SU-DHL-6 (cell line): ENCODE measurements around the gene PHF23.

Experiments
- EZH2phosphoT487 ChIP-seq: fragments of 200-600 bp; sonication (generic), shearing (Covaris generic); conservative IDR thresholded peaks from 2 replicates; pipeline ENCODE4 v1.6.1; 2018; ENCODE audit warnings: mild to moderate bottlenecking, antibody characterized with exemption, low read length, moderate library complexity, mixed read lengths
- TF ChIP-seq, protein P1 (sequence below): fragments of 200-600 bp; sonication (generic); IDR thresholded peaks from one replicate; pipeline ENCODE4 v1.5.1; 2017; ENCODE audit warnings: antibody characterized with exemption, mild to moderate bottlenecking, low read length, moderate library complexity; ENCODE audit not compliant: insufficient read depth, poor library complexity, severe bottlenecking

DNA sequence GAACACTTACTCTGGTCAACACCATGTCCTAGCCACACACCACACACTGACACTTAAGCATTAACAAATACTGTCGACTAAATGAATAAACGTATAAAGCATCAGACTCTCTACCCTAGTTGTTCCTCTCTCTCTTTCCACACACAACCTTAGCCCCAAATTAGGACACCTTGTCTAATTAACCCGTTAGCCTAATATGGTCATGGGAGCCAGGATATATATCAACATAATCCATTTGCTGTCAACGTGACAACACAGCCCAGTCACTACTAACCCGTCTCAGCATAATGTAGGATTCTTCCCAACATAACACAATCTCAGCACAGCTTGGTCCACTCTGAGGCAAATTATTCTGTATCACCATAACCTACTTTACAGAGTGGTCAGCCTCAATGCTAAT lies 7.1 kb downstream of the PHF23 start:
- TF ChIP-seq, protein P1, sequence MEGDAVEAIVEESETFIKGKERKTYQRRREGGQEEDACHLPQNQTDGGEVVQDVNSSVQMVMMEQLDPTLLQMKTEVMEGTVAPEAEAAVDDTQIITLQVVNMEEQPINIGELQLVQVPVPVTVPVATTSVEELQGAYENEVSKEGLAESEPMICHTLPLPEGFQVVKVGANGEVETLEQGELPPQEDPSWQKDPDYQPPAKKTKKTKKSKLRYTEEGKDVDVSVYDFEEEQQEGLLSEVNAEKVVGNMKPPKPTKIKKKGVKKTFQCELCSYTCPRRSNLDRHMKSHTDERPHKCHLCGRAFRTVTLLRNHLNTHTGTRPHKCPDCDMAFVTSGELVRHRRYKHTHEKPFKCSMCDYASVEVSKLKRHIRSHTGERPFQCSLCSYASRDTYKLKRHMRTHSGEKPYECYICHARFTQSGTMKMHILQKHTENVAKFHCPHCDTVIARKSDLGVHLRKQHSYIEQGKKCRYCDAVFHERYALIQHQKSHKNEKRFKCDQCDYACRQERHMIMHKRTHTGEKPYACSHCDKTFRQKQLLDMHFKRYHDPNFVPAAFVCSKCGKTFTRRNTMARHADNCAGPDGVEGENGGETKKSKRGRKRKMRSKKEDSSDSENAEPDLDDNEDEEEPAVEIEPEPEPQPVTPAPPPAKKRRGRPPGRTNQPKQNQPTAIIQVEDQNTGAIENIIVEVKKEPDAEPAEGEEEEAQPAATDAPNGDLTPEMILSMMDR: no peak
- TF ChIP-seq EZH2phosphoT487: no peak
